ENCODE measurements around the gene PTGDS.

DNA sequence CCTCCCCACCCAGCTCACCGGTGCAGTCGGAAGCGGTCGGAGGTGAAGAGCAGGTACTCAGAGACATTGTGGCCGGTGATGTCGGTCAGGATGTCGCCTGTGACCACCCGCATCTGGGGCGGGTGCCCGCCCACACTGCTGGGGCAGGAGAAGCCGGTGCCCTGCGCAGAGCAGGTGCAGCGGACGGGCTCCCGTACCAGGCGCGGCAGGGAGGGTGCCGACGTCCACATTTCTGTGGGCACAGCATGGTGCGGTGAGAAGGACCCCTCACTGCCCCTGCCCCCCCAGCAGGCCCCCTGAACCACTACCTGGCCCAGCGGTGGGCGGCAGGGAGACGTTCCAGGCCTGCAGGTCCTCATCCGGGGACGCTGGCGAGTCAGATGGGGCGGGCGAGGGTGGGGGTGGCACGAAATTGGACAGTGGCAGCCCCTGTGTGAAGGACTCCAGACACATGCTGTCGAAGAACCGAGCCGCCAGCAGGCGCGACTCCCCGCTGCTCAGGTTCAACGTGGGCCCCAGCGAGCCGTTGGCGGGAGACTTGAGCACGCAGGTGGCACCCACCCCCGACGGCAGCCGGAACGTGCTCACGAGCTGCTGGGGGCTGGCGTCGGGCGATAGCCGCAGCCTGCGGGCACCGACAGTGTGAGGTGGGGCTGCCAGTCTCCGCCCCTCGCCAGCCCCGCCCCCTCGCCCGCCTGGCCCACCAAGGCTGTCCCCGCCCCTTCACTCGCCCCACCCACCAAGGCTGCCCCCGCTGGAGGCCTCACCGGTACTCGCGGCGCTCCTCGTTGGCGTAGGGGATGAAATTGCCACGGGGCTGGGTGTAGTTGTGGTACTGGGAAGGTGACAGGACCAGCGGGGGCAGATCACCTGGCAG lies 35.6 kb downstream of the PTGDS start:
- TF ChIP-seq EZH2phosphoT487 (IDR thresholded peaks at IDR 0.05; ENCODE audit: insufficient read depth, low read depth) (no peak), EZH2 (IDR thresholded peaks at IDR 0.05; ENCODE audit: insufficient read depth, poor library complexity, severe bottlenecking) (no peak)
